WTC11 (cell line): ENCODE measurements around the gene PCDHGA10. TPM values are rescaled to one million over a fixed set of nuclear protein-coding genes. Genes with fewer than 3 reads are reported as not detected.
"Not testable (repeated sequence)": the region's sequence is repeated elsewhere in the genome, so short reads cannot be mapped to it uniquely, and the experiment has no call there.

Experiments
- ATAC-seq: fragments of 200-7000 bp; cut with Tn5 transposase; 2 replicates; pipeline ENCODE4 v1.10.0; 2021; ENCODE audit warnings: mild to moderate bottlenecking, moderate library complexity
- CTCF ChIA-PET: fragments of 300-600 bp; sonication (Branson Sonifier 250); formaldehyde crosslinking; loops from one replicate; lab custom pipeline; 2021; ENCODE audit warnings: antibody characterized with exemption; lab: Charles Lee
- POLR2A ChIA-PET: fragments of 350-600 bp; sonication (Branson Sonifier 250); formaldehyde crosslinking; loops from one replicate; lab custom pipeline; 2021; ENCODE audit warnings: antibody characterized with exemption; lab: Charles Lee
- DNase-seq: peaks from one replicate; pipeline ENCODE4 v3.0.0; 2021; ENCODE audit warnings: low spot score
- H3K27ac Mint-ChIP-seq: 2 replicates; pipeline ENCODE4 v1.8.0; 2021; ENCODE audit warnings: mixed read lengths
- H3K27me3 Mint-ChIP-seq: 2 replicates; pipeline ENCODE4 v1.8.0; 2021; ENCODE audit warnings: low read depth, mild to moderate bottlenecking, moderate library complexity, mixed read lengths
- H3K36me3 Mint-ChIP-seq: 2 replicates; pipeline ENCODE4 v1.8.0; 2021; ENCODE audit warnings: mixed read lengths
- H3K4me1 Mint-ChIP-seq: 2 replicates; pipeline ENCODE4 v1.8.0; 2022; ENCODE audit warnings: mixed read lengths
- H3K4me3 Mint-ChIP-seq: 2 replicates; pipeline ENCODE4 v1.8.0; 2021; ENCODE audit warnings: mild to moderate bottlenecking, moderate library complexity, mixed read lengths
- H3K9me3 Mint-ChIP-seq: 2 replicates; pipeline ENCODE4 v1.8.0; 2021; ENCODE audit warnings: mixed read lengths
- AFF4 ChIP-seq: sonication (generic); formaldehyde crosslinking; IDR thresholded peaks from 2 replicates; pipeline ENCODE4 v1.8.1; 2023; ENCODE audit warnings: mild to moderate bottlenecking, missing genetic modification reagents, borderline replicate concordance
- E2F5 ChIP-seq: sonication (generic); formaldehyde crosslinking; IDR thresholded peaks from 2 replicates; pipeline ENCODE4 v1.8.1; 2022; ENCODE audit warnings: mild to moderate bottlenecking, moderate library complexity, missing genetic modification reagents
- ERG ChIP-seq: fragments of 250-450 bp; sonication (Bioruptor Pico); IDR thresholded peaks from 2 replicates; pipeline ENCODE4 v1.8.0; 2021; ENCODE audit warnings: mild to moderate bottlenecking
- ETV6 ChIP-seq: sonication (generic); formaldehyde crosslinking; IDR thresholded peaks from 2 replicates; pipeline ENCODE4 v1.8.1; 2022; ENCODE audit warnings: mild to moderate bottlenecking, missing genetic modification reagents
- FOXP1 ChIP-seq: sonication (generic); formaldehyde crosslinking; IDR thresholded peaks from 2 replicates; pipeline ENCODE4 v1.8.0; 2022; ENCODE audit warnings: missing genetic modification reagents, mild to moderate bottlenecking, moderate library complexity, borderline replicate concordance
- GABPB1 ChIP-seq: sonication (generic); formaldehyde crosslinking; IDR thresholded peaks from 2 replicates; pipeline ENCODE4 v1.8.1; 2023; ENCODE audit warnings: mild to moderate bottlenecking, missing genetic modification reagents
- HMGXB4 ChIP-seq: sonication (generic); formaldehyde crosslinking; IDR thresholded peaks from 2 replicates; pipeline ENCODE4 v1.8.1; 2023; ENCODE audit warnings: mild to moderate bottlenecking, moderate library complexity, missing genetic modification reagents
- IRF1 ChIP-seq: sonication (generic); formaldehyde crosslinking; IDR thresholded peaks from 2 replicates; pipeline ENCODE4 v1.8.0; 2023; ENCODE audit warnings: missing genetic modification reagents
- JAZF1 ChIP-seq: fragments of 250-450 bp; sonication (Bioruptor Pico); IDR thresholded peaks from 2 replicates; pipeline ENCODE4 v1.9.0; 2021; ENCODE audit warnings: moderate library complexity, mild to moderate bottlenecking, inconsistent platforms
- MXD4 ChIP-seq: fragments of 250-450 bp; sonication (Bioruptor Pico); IDR thresholded peaks from 2 replicates; pipeline ENCODE4 v1.8.0; 2021; ENCODE audit warnings: mild to moderate bottlenecking, moderate library complexity, borderline replicate concordance
- NR2C2 ChIP-seq: sonication (generic); formaldehyde crosslinking; IDR thresholded peaks from 2 replicates; pipeline ENCODE4 v1.8.0; 2022; ENCODE audit warnings: mild to moderate bottlenecking, missing genetic modification reagents
- OVOL2 ChIP-seq: fragments of 250-450 bp; sonication (Bioruptor Pico); IDR thresholded peaks from 2 replicates; pipeline ENCODE4 v1.9.0; 2021; ENCODE audit warnings: mild to moderate bottlenecking, borderline replicate concordance
- RELA ChIP-seq: sonication (generic); formaldehyde crosslinking; IDR thresholded peaks from 2 replicates; pipeline ENCODE4 v1.8.1; 2022; ENCODE audit warnings: missing genetic modification reagents, mild to moderate bottlenecking, borderline replicate concordance
- SOX15 ChIP-seq: fragments of 250-450 bp; sonication (Bioruptor Pico); IDR thresholded peaks from 2 replicates; pipeline ENCODE4 v1.9.0; 2021; ENCODE audit warnings: mild to moderate bottlenecking
- USF1 ChIP-seq: sonication (generic); formaldehyde crosslinking; IDR thresholded peaks from 2 replicates; pipeline ENCODE4 v1.8.0; 2022; ENCODE audit warnings: mild to moderate bottlenecking, missing genetic modification reagents
- ZNF532 ChIP-seq: fragments of 250-450 bp; sonication (Bioruptor Pico); IDR thresholded peaks from 2 replicates; pipeline ENCODE4 v1.9.0; 2021; ENCODE audit warnings: mild to moderate bottlenecking, borderline replicate concordance
- total RNA-seq: library from RNA; stranded (reverse); gene quantifications from 3 replicates; pipeline ENCODE4 v1.2.3, GENCODE V29; 2021

The PCDHGA10 gene
- total RNA-seq, 1 experiment from 2014 or later: 11.9 TPM

- no peak for TF ChIP-seq HMGXB4 (CRISPR knock-in tag)
- TF ChIP-seq MXD4 (CRISPR knock-in tag): no peak
- TF ChIP-seq ERG (CRISPR knock-in tag): no peak
Measured at GRCh38 chr5:141384471-141385267, 28.1 kb upstream of the PCDHGA10 start (continued).

GRCh38 chr5:141387557-141388311 is 25.1 kb upstream of the PCDHGA10 start, which contains the start of gene PCDHGB4:
Gene PCDHGB4, plus strand, starts transcription at chr5:141387698. Its CDS starts 187 bp downstream, at chr5:141387885.
- H3K27ac Mint-ChIP-seq: not testable (repeated sequence)
- H3K4me3 Mint-ChIP-seq: peak within 1 kb of the TSS; percentile 81

GRCh38 chr5:141388661-141389060 is 24.1 kb upstream of the PCDHGA10 start:
- peaks cover 63% of the 10 kb centered on the region for H3K36me3 Mint-ChIP-seq
- ChIA-PET POLR2A (no interaction called here), CTCF (interaction anchor here (1.5 to 3.0 kb wide), 9 partner anchors 12 to 175 kb away, joined by 3 to 24 read pairs (median 11); partner anchors contain the start of genes PCDHB14, PCDHGA11, PCDHGA6 and PCDHGB1)
- H3K4me3 Mint-ChIP-seq: peak overlapping the region; percentile 81; the same call in 1 of the 2 replicates
- DNase-seq (no peak), ATAC-seq (no peak)
- peaks cover 67% of the 10 kb centered on the region for H3K9me3 Mint-ChIP-seq
- H3K27me3 Mint-ChIP-seq: peaks cover 30% of the 10 kb centered on the region
- H3K27ac Mint-ChIP-seq: no peak overlapping the region
- TF ChIP-seq OVOL2 (CRISPR knock-in tag): no peak
- TF ChIP-seq FOXP1 (CRISPR knock-in tag): no peak
- TF ChIP-seq JAZF1: no peak
- no peak for TF ChIP-seq RELA (CRISPR knock-in tag)
- TF ChIP-seq E2F5 (CRISPR knock-in tag): no peak
- TF ChIP-seq ETV6 (CRISPR knock-in tag): no peak
- TF ChIP-seq AFF4 (CRISPR knock-in tag): no peak
- TF ChIP-seq ZNF532 (CRISPR knock-in tag): no peak
- TF ChIP-seq GABPB1: no peak
- no peak for TF ChIP-seq IRF1 (CRISPR knock-in tag)
- TF ChIP-seq SOX15 (CRISPR knock-in tag): no peak
- no peak for TF ChIP-seq NR2C2 (CRISPR knock-in tag)
- no peak for TF ChIP-seq USF1
- TF ChIP-seq, all 79 proteins: peak for 0
- H3K4me1 Mint-ChIP-seq: 0 out of 2 replicates have a peak, but pooled peaks cover 3% of the 10 kb centered on the region

More at GRCh38 chr5:141387557-141388311, 25.1 kb upstream of the PCDHGA10 start, which contains the start of gene PCDHGB4:
- DNase-seq (peak; percentile 80), ATAC-seq (peak; percentile 96)
- H3K4me1 Mint-ChIP-seq, POLR2A ChIA-PET: not testable (repeated sequence)
- CTCF ChIA-PET: interaction anchor here (0.6 to 3.0 kb wide), 43 partner anchors 9 to 665 kb away, joined by 3 to 24 read pairs (median 5); partner anchors contain the start of genes PCDHB14, PCDHB15, PCDHB16 and PCDHB4
- Mint-ChIP-seq H3K36me3 (peaks cover 63% of the 10 kb centered on the region), H3K9me3 (peaks cover 69% of the 10 kb centered on the region), H3K27me3 (peaks cover 37% of the 10 kb centered on the region)
